SK-N-SH (cell line): ENCODE measurements around the gene EXOG. TPM values are rescaled to one million over a fixed set of nuclear protein-coding genes. Genes with fewer than 3 reads are reported as not detected.

Experiments used
- CTCF ChIA-PET: fragments of 300-600, 350-600 bp; formaldehyde crosslinking; extraction: SDS; loops from one replicate; lab custom pipeline; 2021; lab: Yijun Ruan, JAX
- POLR2A ChIA-PET: fragments of 350-600 bp; sonication (Branson Sonifier 250); formaldehyde crosslinking; extraction: SDS; loops from one replicate; lab custom pipeline; 2020; ENCODE audit warnings: antibody characterized with exemption, inconsistent platforms; lab: Yijun Ruan, JAX
- DNase-seq: peaks from one replicate; pipeline ENCODE4 v3.0.0; 2012
- H2AFZ ChIP-seq: fragments of 200-600 bp; sonication (generic); 2 replicates; pipeline ENCODE4 v1.8.1; 2016; ENCODE audit warnings: antibody characterized with exemption, mild to moderate bottlenecking, low read depth
- H3F3A ChIP-seq: fragments of 200-600 bp; sonication (generic); replicated peaks from 2 replicates; pipeline ENCODE3; 2016; ENCODE audit warnings: antibody characterized with exemption, mild to moderate bottlenecking; ENCODE audit not compliant: insufficient read depth
- H3K27ac ChIP-seq, 2 experiments: fragments of 200-500 bp in 1 of 2; fragments of 200-600 bp in 1 of 2; sonication (Bioruptor generic) in 1 of 2; sonication (generic), shearing (Covaris generic) in 1 of 2; 2 replicates each; pipeline versions ENCODE4 v1.5.1 to v1.6.1; 2014 to 2016; ENCODE audit warnings: low read depth in 2 of 2, inconsistent platforms in 1 of 2, low read length in 1 of 2, mild to moderate bottlenecking in 1 of 2, mixed read lengths in 1 of 2
- H3K27me3 ChIP-seq: fragments of 200-600 bp; sonication (generic), shearing (Covaris generic); 2 replicates; pipeline ENCODE4 v1.6.1; 2016; ENCODE audit warnings: mixed run types; ENCODE audit not compliant: insufficient read depth
- H3K36me3 ChIP-seq, 2 experiments: fragments of 200-500 bp in 1 of 2; fragments of 200-600 bp in 1 of 2; sonication (Bioruptor generic) in 1 of 2; sonication (generic) in 1 of 2; replicated peaks in 1 of 2; 2 replicates each; pipeline versions ENCODE3 to v1.5.1; 2014 to 2016; ENCODE audit warnings: low read length in 1 of 2, mild to moderate bottlenecking in 1 of 2; ENCODE audit not compliant: insufficient read depth in 2 of 2, control insufficient read depth in 1 of 2
- H3K4me1 ChIP-seq, 2 experiments: fragments of 200-500 bp in 1 of 2; fragments of 200-600 bp in 1 of 2; sonication (Bioruptor generic) in 1 of 2; sonication (generic), shearing (Covaris generic) in 1 of 2; 2 replicates each; pipeline versions ENCODE4 v1.5.1 to v1.6.1; 2014 to 2016; ENCODE audit warnings: low read depth in 1 of 2, low read length in 1 of 2, mixed run types in 1 of 2; ENCODE audit not compliant: insufficient read depth in 2 of 2, control insufficient read depth in 1 of 2
- H3K4me2 ChIP-seq: fragments of 200-600 bp; sonication (generic), shearing (Covaris generic); 2 replicates; pipeline ENCODE4 v1.6.1; 2017; ENCODE audit warnings: mixed run types
- H3K4me3 ChIP-seq, 2 experiments: fragments of 200-500 bp in 1 of 2; fragments of 200-600 bp in 1 of 2; sonication (Bioruptor generic) in 1 of 2; sonication (generic), shearing (Covaris generic) in 1 of 2; 2 replicates each; pipeline versions ENCODE4 v1.5.1 to v1.8.1; 2014 to 2016; ENCODE audit warnings: low read depth in 2 of 2, inconsistent platforms in 1 of 2, low read length in 1 of 2, mild to moderate bottlenecking in 1 of 2, mixed read lengths in 1 of 2, moderate library complexity in 1 of 2
- H3K79me2 ChIP-seq: fragments of 200-600 bp; sonication (generic); 2 replicates; pipeline ENCODE4 v1.8.1; 2017; ENCODE audit warnings: mild to moderate bottlenecking; ENCODE audit not compliant: insufficient read depth
- H3K9ac ChIP-seq: fragments of 200-600 bp; sonication (generic); 2 replicates; pipeline ENCODE4 v1.6.1; 2017; ENCODE audit warnings: mixed run types
- H3K9me2 ChIP-seq: fragments of 200-600 bp; sonication (generic); 2 replicates; pipeline ENCODE4 v1.6.1; 2017; ENCODE audit warnings: mixed run types
- H3K9me3 ChIP-seq: fragments of 200-600 bp; sonication (generic); 2 replicates; pipeline ENCODE4 v1.6.1; 2017; ENCODE audit warnings: mixed run types, mild to moderate bottlenecking, moderate library complexity
- H4K20me1 ChIP-seq: fragments of 200-600 bp; sonication (generic); 2 replicates; pipeline ENCODE4 v1.6.1; 2017; ENCODE audit warnings: mild to moderate bottlenecking, mixed run types; ENCODE audit not compliant: insufficient read depth
- EZH2phosphoT487 ChIP-seq: fragments of 200-600 bp; sonication (generic); IDR thresholded peaks from 2 replicates; pipeline ENCODE4 v1.6.1; 2017; ENCODE audit warnings: low read depth, mixed run types, mild to moderate bottlenecking, antibody characterized with exemption, moderate library complexity, borderline replicate concordance
- MEF2A ChIP-seq: IDR thresholded peaks from 2 replicates; pipeline ENCODE4 v1.4.0; 2012; ENCODE audit warnings: low read depth, borderline replicate concordance
- MXI1 ChIP-seq: IDR thresholded peaks from 2 replicates; pipeline ENCODE4 v1.6.1; 2012; ENCODE audit warnings: mild to moderate bottlenecking, low read depth, low read length, improper control_type of control experiment
- NFIC ChIP-seq: IDR thresholded peaks from 2 replicates; pipeline ENCODE4 v1.4.0; 2012; ENCODE audit warnings: borderline replicate concordance
- PBX3 ChIP-seq: IDR thresholded peaks from 2 replicates; pipeline ENCODE4; 2012
- RAD21 ChIP-seq: IDR thresholded peaks from 2 replicates; pipeline ENCODE4 v1.6.1; 2012; ENCODE audit warnings: mild to moderate bottlenecking, low read length
- RCOR1 ChIP-seq: fragments of 150-350 bp; IDR thresholded peaks from 2 replicates; pipeline ENCODE4 v1.6.1; 2017; ENCODE audit warnings: antibody characterized with exemption, low read length
- RFX5 ChIP-seq: IDR thresholded peaks from 2 replicates; pipeline ENCODE4 v1.6.1; 2012; ENCODE audit warnings: mild to moderate bottlenecking, improper control_type of control experiment, low read length
- SMC3 ChIP-seq: IDR thresholded peaks from 2 replicates; pipeline ENCODE4 v1.6.1; 2012; ENCODE audit warnings: low read depth, low read length, improper control_type of control experiment
- TCF12 ChIP-seq: IDR thresholded peaks from 2 replicates; pipeline ENCODE4 v1.4.0; 2012
- WGBS: methylation state at CpG from one replicate; pipeline ENCODE4 v1.1.6; 2017; ENCODE audit warnings: low lambda C conversion rate; 5-methylcytosine and 5-hydroxymethylcytosine counted together
- polyA plus RNA-seq, 3 experiments: library from polyadenylated mRNA; depleted of rRNA; stranded (reverse); fragments of >200 nt; gene quantifications; 2 replicates each; pipeline ENCODE4 v1.2.3, GENCODE V29; 2012
- TF ChIP-seq, protein P1 (sequence below): IDR thresholded peaks from 2 replicates; pipeline ENCODE4 v1.4.0; 2012; ENCODE audit warnings: low read depth, borderline replicate concordance
- TF ChIP-seq, protein P2 (sequence below): fragments of 150-350 bp; IDR thresholded peaks from 2 replicates; pipeline ENCODE4 v1.6.1; 2017; ENCODE audit warnings: antibody characterized with exemption, low read length, low read depth, borderline replicate concordance

Gene EXOG
- polyA plus RNA-seq, 1 of the 3 experiments (the other 2 are of a cell fraction) = 6.2 TPM

GRCh38 chr3:38454178-38454883 is 41.8 kb upstream of the EXOG start:
- H3K36me3 ChIP-seq = no peaks in the 10 kb centered on the region
- CTCF ChIA-PET = interaction anchor here (1.0 to 2.2 kb wide), 3 partner anchors 26 to 197 kb away, joined by 3 to 16 read pairs (median 7); partner anchors contain the start of gene EXOG
- no peak for TF ChIP-seq NFIC
- TF ChIP-seq SMC3 = no peak
- TF ChIP-seq RCOR1 = no peak
- TF ChIP-seq PBX3 = no peak
- TF ChIP-seq, protein P1, sequence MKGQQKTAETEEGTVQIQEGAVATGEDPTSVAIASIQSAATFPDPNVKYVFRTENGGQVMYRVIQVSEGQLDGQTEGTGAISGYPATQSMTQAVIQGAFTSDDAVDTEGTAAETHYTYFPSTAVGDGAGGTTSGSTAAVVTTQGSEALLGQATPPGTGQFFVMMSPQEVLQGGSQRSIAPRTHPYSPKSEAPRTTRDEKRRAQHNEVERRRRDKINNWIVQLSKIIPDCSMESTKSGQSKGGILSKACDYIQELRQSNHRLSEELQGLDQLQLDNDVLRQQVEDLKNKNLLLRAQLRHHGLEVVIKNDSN = no peak
- no peak for TF ChIP-seq RAD21
- TF ChIP-seq TCF12 = no peak
- TF ChIP-seq EZH2phosphoT487 = no peak
- TF ChIP-seq, protein P2, sequence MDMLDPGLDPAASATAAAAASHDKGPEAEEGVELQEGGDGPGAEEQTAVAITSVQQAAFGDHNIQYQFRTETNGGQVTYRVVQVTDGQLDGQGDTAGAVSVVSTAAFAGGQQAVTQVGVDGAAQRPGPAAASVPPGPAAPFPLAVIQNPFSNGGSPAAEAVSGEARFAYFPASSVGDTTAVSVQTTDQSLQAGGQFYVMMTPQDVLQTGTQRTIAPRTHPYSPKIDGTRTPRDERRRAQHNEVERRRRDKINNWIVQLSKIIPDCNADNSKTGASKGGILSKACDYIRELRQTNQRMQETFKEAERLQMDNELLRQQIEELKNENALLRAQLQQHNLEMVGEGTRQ = no peak
- no peak for TF ChIP-seq MEF2A
- no peak for TF ChIP-seq RFX5
- TF ChIP-seq MXI1 = no peak; the same call in 1 of the 2 replicates
- TF ChIP-seq, all 33 proteins: peak for 0
- 0% methylated on average over 19 of the region's 78 CpGs for WGBS
- Histone ChIP-seq H3K4me2 (peak overlapping the region; percentile 93), H4K20me1 (peaks cover 27% of the 10 kb centered on the region), H3K27me3 (no peaks in the 10 kb centered on the region), H3K9me2 (no peaks in the 10 kb centered on the region), H3K4me3 (peak overlapping the region; percentile 84 to 87), H2AFZ (peak overlapping the region; percentile 78), H3K9me3 (no peaks in the 10 kb centered on the region), H3K9ac (peak overlapping the region; percentile 93), H3K27ac (peak overlapping the region; percentile 48 to 92; a peak in 3 of 4 replicates), H3K79me2 (peaks cover 46% of the 10 kb centered on the region), H3F3A (no peaks in the 10 kb centered on the region), H3K4me1 (peaks cover 0 to 32% of the 10 kb centered on the region in 2 experiments; a peak in 2 of 4 replicates)
- POLR2A ChIA-PET = interaction anchor here (2.0 kb wide), 1 partner anchor 108 kb away, joined by 7 read pairs; the partner anchor contains the start of gene XYLB
- DNase-seq = peak; percentile 68
